ENCODE results near the gene CSF3R. TPM values are rescaled to one million over a fixed set of nuclear protein-coding genes. Genes with fewer than 3 reads are reported as not detected.

Gene CSF3R
- total and polyA plus RNA-seq, 9 of the 15 experiments (the other 6 are each of a cell fraction or from before 2014, with no cell fraction given) = 0.21 to 0.86 (median 0.40) TPM; not detected in 1

DNA sequence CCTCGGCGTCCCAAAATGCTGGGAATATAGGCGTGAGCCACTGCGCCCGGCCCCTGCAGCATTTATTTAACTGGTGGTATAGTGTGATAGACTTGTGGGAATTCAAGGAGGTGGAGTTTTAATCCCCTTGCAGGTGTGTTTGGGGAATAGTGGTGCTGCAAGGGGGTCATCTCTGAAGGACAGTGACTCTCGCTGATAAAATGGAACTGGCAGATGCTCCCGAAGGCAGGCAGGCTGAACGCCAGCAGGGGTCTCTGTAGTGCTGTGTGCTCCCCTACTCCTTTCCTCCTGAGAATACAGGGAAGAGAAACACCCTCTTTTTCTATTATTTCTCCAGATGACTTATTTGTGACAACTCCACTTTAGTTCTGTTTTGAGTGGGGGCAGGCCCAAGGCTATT lies 36.4 kb downstream of the CSF3R start (continued):
- TF ChIP-seq FOXK2 (conservative IDR thresholded peaks at IDR 0.05 in 1 of 2, IDR thresholded peaks at IDR 0.05 in 1 of 2; ENCODE audit: low read depth in 2 of 2) (no peak), ZNF57 (CRISPR knock-in tag; IDR thresholded peaks at IDR 0.05) (no peak), ZNF24 (IDR thresholded peaks at IDR 0.05) (no peak), HCFC1 (IDR thresholded peaks at IDR 0.05; ENCODE audit: low read depth, low read length) (no peak), NCOR1 (IDR thresholded peaks at IDR 0.05) (no peak), SMAD4 (CRISPR knock-in tag; conservative IDR thresholded peaks at IDR 0.05) (no peak), CTBP1 (IDR thresholded peaks at IDR 0.05; ENCODE audit: borderline replicate concordance) (peak; percentile 54), XRCC5 (IDR thresholded peaks at IDR 0.05; ENCODE audit: low read depth, low read length) (peak; percentile 80; the same call in 1 of the 2 replicates), NONO (IDR thresholded peaks at IDR 0.05; ENCODE audit: low read depth in 2 of 2, low read length in 1 of 2) (0 out of 4 replicates have a peak, but pooled peaks of 1 of the 2 experiments have one; percentile 28), GABPB1 (CRISPR knock-in tag; IDR thresholded peaks at IDR 0.05) (no peak), CBX2 (IDR thresholded peaks at IDR 0.05; ENCODE audit: insufficient read depth, low read length, poor library complexity, severe bottlenecking) (no peak), TCFL5 (CRISPR knock-in tag; conservative IDR thresholded peaks at IDR 0.05) (no peak), KLF16 (IDR thresholded peaks at IDR 0.05) (peak; percentile 70), HLTF (IDR thresholded peaks at IDR 0.05) (no peak), MTF1 (CRISPR knock-in tag; IDR thresholded peaks at IDR 0.05; ENCODE audit: borderline replicate concordance) (no peak), KDM2B (CRISPR knock-in tag; IDR thresholded peaks at IDR 0.05) (no peak), ZNF3 (CRISPR knock-in tag; IDR thresholded peaks at IDR 0.05) (no peak), ETS2 (tag; IDR thresholded peaks at IDR 0.05; ENCODE audit: borderline replicate concordance, poor library complexity, severe bottlenecking) (no peak)
- TF ChIP-seq, protein P1, sequence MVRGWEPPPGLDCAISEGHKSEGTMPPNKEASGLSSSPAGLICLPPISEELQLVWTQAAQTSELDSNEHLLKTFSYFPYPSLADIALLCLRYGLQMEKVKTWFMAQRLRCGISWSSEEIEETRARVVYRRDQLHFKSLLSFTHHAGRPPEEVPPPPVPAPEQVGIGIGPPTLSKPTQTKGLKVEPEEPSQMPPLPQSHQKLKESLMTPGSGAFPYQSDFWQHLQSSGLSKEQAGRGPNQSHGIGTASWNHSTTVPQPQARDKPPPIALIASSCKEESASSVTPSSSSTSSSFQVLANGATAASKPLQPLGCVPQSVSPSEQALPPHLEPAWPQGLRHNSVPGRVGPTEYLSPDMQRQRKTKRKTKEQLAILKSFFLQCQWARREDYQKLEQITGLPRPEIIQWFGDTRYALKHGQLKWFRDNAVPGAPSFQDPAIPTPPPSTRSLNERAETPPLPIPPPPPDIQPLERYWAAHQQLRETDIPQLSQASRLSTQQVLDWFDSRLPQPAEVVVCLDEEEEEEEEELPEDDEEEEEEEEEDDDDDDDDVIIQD (CRISPR knock-in tag; IDR thresholded peaks at IDR 0.05) = no peak
- TF ChIP-seq, protein P2, sequence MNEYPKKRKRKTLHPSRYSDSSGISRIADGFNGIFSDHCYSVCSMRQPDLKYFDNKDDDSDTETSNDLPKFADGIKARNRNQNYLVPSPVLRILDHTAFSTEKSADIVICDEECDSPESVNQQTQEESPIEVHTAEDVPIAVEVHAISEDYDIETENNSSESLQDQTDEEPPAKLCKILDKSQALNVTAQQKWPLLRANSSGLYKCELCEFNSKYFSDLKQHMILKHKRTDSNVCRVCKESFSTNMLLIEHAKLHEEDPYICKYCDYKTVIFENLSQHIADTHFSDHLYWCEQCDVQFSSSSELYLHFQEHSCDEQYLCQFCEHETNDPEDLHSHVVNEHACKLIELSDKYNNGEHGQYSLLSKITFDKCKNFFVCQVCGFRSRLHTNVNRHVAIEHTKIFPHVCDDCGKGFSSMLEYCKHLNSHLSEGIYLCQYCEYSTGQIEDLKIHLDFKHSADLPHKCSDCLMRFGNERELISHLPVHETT (CRISPR knock-in tag; conservative IDR thresholded peaks at IDR 0.05 in 1 of 2, IDR thresholded peaks at IDR 0.05 in 1 of 2) = no peak
- TF ChIP-seq, protein P3, sequence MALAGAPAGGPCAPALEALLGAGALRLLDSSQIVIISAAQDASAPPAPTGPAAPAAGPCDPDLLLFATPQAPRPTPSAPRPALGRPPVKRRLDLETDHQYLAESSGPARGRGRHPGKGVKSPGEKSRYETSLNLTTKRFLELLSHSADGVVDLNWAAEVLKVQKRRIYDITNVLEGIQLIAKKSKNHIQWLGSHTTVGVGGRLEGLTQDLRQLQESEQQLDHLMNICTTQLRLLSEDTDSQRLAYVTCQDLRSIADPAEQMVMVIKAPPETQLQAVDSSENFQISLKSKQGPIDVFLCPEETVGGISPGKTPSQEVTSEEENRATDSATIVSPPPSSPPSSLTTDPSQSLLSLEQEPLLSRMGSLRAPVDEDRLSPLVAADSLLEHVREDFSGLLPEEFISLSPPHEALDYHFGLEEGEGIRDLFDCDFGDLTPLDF (CRISPR knock-in tag; IDR thresholded peaks at IDR 0.05) = no peak
- TF ChIP-seq, protein P4, sequence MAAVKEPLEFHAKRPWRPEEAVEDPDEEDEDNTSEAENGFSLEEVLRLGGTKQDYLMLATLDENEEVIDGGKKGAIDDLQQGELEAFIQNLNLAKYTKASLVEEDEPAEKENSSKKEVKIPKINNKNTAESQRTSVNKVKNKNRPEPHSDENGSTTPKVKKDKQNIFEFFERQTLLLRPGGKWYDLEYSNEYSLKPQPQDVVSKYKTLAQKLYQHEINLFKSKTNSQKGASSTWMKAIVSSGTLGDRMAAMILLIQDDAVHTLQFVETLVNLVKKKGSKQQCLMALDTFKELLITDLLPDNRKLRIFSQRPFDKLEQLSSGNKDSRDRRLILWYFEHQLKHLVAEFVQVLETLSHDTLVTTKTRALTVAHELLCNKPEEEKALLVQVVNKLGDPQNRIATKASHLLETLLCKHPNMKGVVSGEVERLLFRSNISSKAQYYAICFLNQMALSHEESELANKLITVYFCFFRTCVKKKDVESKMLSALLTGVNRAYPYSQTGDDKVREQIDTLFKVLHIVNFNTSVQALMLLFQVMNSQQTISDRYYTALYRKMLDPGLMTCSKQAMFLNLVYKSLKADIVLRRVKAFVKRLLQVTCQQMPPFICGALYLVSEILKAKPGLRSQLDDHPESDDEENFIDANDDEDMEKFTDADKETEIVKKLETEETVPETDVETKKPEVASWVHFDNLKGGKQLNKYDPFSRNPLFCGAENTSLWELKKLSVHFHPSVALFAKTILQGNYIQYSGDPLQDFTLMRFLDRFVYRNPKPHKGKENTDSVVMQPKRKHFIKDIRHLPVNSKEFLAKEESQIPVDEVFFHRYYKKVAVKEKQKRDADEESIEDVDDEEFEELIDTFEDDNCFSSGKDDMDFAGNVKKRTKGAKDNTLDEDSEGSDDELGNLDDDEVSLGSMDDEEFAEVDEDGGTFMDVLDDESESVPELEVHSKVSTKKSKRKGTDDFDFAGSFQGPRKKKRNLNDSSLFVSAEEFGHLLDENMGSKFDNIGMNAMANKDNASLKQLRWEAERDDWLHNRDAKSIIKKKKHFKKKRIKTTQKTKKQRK (IDR thresholded peaks at IDR 0.05; ENCODE audit: borderline replicate concordance, low read depth, low read length) = no peak

Data from K562 (cell line).